CD4-positive, alpha-beta T cell (primary cell): ENCODE results near the gene MRPS15. TPM values are rescaled to one million over a fixed set of nuclear protein-coding genes. Genes with fewer than 3 reads are reported as not detected.
"Not testable (repeated sequence)": the region's sequence is repeated elsewhere in the genome, so short reads cannot be mapped to it uniquely, and the experiment has no call there.

ENCODE experiments used
- ATAC-seq: fragments of 200-7000 bp; cut with Tn5 transposase; one replicate; pipeline ENCODE4 v1.10.0; 2022; ENCODE audit warnings: mild to moderate bottlenecking; ENCODE audit not compliant: poor library complexity
- CTCF ChIA-PET: fragments of 350-600 bp; sonication (Branson Sonifier 250); formaldehyde crosslinking; loops from one replicate; lab custom pipeline; 2021; ENCODE audit warnings: antibody characterized with exemption, inconsistent platforms; lab: Charles Lee
- POLR2A ChIA-PET: fragments of 350-600 bp; sonication (Branson Sonifier 250); formaldehyde crosslinking; loops from one replicate; lab custom pipeline; 2021; ENCODE audit warnings: antibody characterized with exemption, inconsistent platforms; lab: Charles Lee
- DNase-seq, 14 experiments: peaks; one replicate each; pipeline ENCODE4 v3.0.0-alpha.2; 2013 to 2020; ENCODE audit warnings: mixed read lengths in 2 of 14
- H3K27ac ChIP-seq, 2 donors: one replicate each; pipeline versions ENCODE4 v1.5.1 to v1.7.0; 2013; ENCODE audit warnings: low read length in 2 of 2, low read depth in 1 of 2, mild to moderate bottlenecking in 1 of 2
- H3K27me3 ChIP-seq, 2 experiments: 1 replicate in 1 of 2; 2 replicates in 1 of 2; pipeline versions ENCODE4 v1.6.1 to v1.7.0; 2013; ENCODE audit warnings: low read length in 2 of 2, control low read depth in 1 of 2, mild to moderate bottlenecking in 1 of 2, moderate library complexity in 1 of 2; ENCODE audit not compliant: insufficient read depth in 2 of 2, control insufficient read depth in 1 of 2
- H3K36me3 ChIP-seq: one replicate; pipeline ENCODE4 v1.6.1; 2013; ENCODE audit warnings: low read length, control low read depth; ENCODE audit not compliant: insufficient read depth
- H3K4me1 ChIP-seq: one replicate; pipeline ENCODE4 v1.6.1; 2013; ENCODE audit warnings: low read length, control low read depth; ENCODE audit not compliant: insufficient read depth
- H3K4me3 ChIP-seq: one replicate; pipeline ENCODE4 v1.5.1; 2013; ENCODE audit warnings: mild to moderate bottlenecking, low read length, moderate library complexity
- H3K9me3 ChIP-seq, 2 experiments: 1 replicate in 1 of 2; 2 replicates in 1 of 2; pipeline versions ENCODE4 v1.6.1 to v1.7.0; 2013; ENCODE audit warnings: low read length in 2 of 2, mild to moderate bottlenecking in 2 of 2, control low read depth in 1 of 2, moderate library complexity in 1 of 2; ENCODE audit not compliant: control insufficient read depth in 1 of 2, insufficient read depth in 1 of 2
- H3K27ac Mint-ChIP-seq: one replicate; pipeline ENCODE4 v1.8.0; 2020; ENCODE audit warnings: mixed read lengths
- H3K27me3 Mint-ChIP-seq: one replicate; pipeline ENCODE4 v1.8.0; 2021; ENCODE audit warnings: mixed read lengths
- H3K36me3 Mint-ChIP-seq: one replicate; pipeline ENCODE4 v1.8.0; 2021; ENCODE audit warnings: low read depth, mixed read lengths
- H3K4me1 Mint-ChIP-seq: one replicate; pipeline ENCODE4 v1.8.0; 2021; ENCODE audit warnings: low read depth, mixed read lengths
- H3K4me3 Mint-ChIP-seq: one replicate; pipeline ENCODE4 v1.8.0; 2020; ENCODE audit warnings: mild to moderate bottlenecking, mixed read lengths
- H3K9me3 Mint-ChIP-seq: one replicate; pipeline ENCODE4 v1.8.0; 2020; ENCODE audit warnings: mixed read lengths
- CTCF ChIP-seq: fragments of 200-600 bp; IDR thresholded peaks from one replicate; pipeline ENCODE4 v1.8.0; 2022; ENCODE audit warnings: antibody characterized with exemption, mild to moderate bottlenecking
- intact Hi-C, 2 experiments: fragments of 100-400 bp; cut with DNase I in 1 of 2; cut with micrococcal nuclease in 1 of 2; formaldehyde crosslinking; loops; one replicate each; pipeline versions ENCODE4 v1.15.1 to v1.9.0; 2023 to 2025; cut with DNase I, micrococcal nuclease
- total RNA-seq, 174 experiments: library from RNA in 2 of 174; stranded (reverse) in 2 of 174; gene quantifications; one replicate each; pipeline ENCODE4 v1.2.3 and lab custom pipeline; 2021 to 2026

Gene MRPS15
- total RNA-seq, 2 experiments from 2014 or later, result 35.4 to 36.4 TPM

- H3K9me3 ChIP-seq, result no peaks in the 10 kb centered on the region
- no peaks in the 10 kb centered on the region for H3K27me3 Mint-ChIP-seq
- CTCF ChIA-PET, result no interaction called here
- no peaks in the 10 kb centered on the region for H3K36me3 ChIP-seq
- no peak overlapping the region for H3K27ac ChIP-seq
- POLR2A ChIA-PET, result interaction anchor here (0.6 kb wide), 1 partner anchor 1068 kb away, joined by 3 read pairs; no protein-coding TSS in a partner anchor
- H3K27me3 ChIP-seq, result no peaks in the 10 kb centered on the region
- TF ChIP-seq CTCF, result no peak
- peaks cover 9% of the 10 kb centered on the region for H3K4me1 Mint-ChIP-seq
- DNase-seq, result no peak
- H3K4me3 Mint-ChIP-seq, result no peak overlapping the region
- H3K36me3 Mint-ChIP-seq, result no peaks in the 10 kb centered on the region
- no peaks in the 10 kb centered on the region for H3K9me3 Mint-ChIP-seq
- H3K27ac Mint-ChIP-seq, result no peak overlapping the region
- intact Hi-C loops, result no loop called here
- no peak overlapping the region for H3K4me3 ChIP-seq
- no peak for ATAC-seq
- H3K4me1 ChIP-seq, result peaks cover 10% of the 10 kb centered on the region
Measured at GRCh38 chr1:36480161-36480560, 16.0 kb upstream of the MRPS15 start.

DNA sequence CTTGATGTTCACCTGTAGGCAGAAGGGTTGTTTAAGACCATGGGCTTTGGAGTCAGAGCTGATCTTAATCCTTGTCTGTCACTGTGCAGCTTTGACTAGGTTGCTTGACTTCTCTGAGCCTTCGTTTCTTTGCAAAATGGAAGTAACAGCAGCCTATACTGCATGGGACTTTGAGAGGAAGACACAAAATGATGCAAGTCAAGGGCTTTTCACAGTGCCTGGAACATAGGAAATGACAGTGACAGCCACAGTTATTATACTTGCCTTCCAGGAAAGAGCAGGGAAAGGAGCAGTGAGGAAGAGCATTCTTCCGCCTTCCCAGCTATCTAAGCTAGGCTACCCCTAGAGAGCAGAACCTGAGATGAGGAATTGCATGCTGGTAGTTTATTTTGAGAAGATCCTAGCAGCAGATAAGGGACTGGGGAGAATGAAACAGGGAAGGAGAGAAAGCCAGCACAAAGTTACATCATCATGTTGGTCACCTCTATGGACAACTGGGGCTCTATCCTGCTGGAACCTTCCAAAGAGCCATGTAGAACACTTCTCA is 15.4 kb upstream of the MRPS15 start:
- POLR2A ChIA-PET, result interaction anchor here (0.6 to 1.0 kb wide), 2 partner anchors 15 to 1067 kb away, joined by 3 to 4 read pairs; partner anchors contain the start of gene MRPS15
- no peak overlapping the region for H3K27ac ChIP-seq
- H3K4me3 ChIP-seq, result no peak overlapping the region
- no peaks in the 10 kb centered on the region for H3K36me3 ChIP-seq
- no peaks in the 10 kb centered on the region for H3K9me3 ChIP-seq
- DNase-seq, result no peak
- CTCF ChIA-PET, result no interaction called here
- ATAC-seq, result no peak
- Mint-ChIP-seq H3K27me3 (no peaks in the 10 kb centered on the region), H3K4me1 (peaks cover 9% of the 10 kb centered on the region), H3K36me3 (no peaks in the 10 kb centered on the region), H3K9me3 (no peaks in the 10 kb centered on the region), H3K27ac (no peak overlapping the region), H3K4me3 (no peak overlapping the region)
- intact Hi-C loops, result no loop called here
- H3K4me1 ChIP-seq, result peaks cover 10% of the 10 kb centered on the region
- no peak for TF ChIP-seq CTCF
- H3K27me3 ChIP-seq, result no peaks in the 10 kb centered on the region

GRCh38 chr1:36477615-36478014 is 13.4 kb upstream of the MRPS15 start:
- DNase-seq, H3K9me3 Mint-ChIP-seq, H3K4me3 ChIP-seq, H3K36me3 Mint-ChIP-seq, POLR2A ChIA-PET, H3K27me3 ChIP-seq, H3K9me3 ChIP-seq, H3K27ac Mint-ChIP-seq, H3K4me3 Mint-ChIP-seq, H3K27me3 Mint-ChIP-seq, ATAC-seq, H3K4me1 ChIP-seq, CTCF ChIA-PET, H3K36me3 ChIP-seq, H3K27ac ChIP-seq, intact Hi-C loops, H3K4me1 Mint-ChIP-seq: not testable (repeated sequence)

- CTCF ChIA-PET, result no interaction called here
- H3K4me3 ChIP-seq, result no peak overlapping the region
- no peak overlapping the region for H3K27ac Mint-ChIP-seq
- H3K9me3 Mint-ChIP-seq, result no peaks in the 10 kb centered on the region
- intact Hi-C loops, result no loop called here
- no peak overlapping the region for H3K4me3 Mint-ChIP-seq
- DNase-seq (no peak), ATAC-seq (no peak)
- no peak for TF ChIP-seq CTCF
- H3K27me3 Mint-ChIP-seq, result no peaks in the 10 kb centered on the region
- no peaks in the 10 kb centered on the region for H3K36me3 Mint-ChIP-seq
- H3K4me1 Mint-ChIP-seq, result peaks cover 3% of the 10 kb centered on the region
- H3K27ac ChIP-seq, result no peak overlapping the region
- no peaks in the 10 kb centered on the region for H3K27me3 ChIP-seq
- POLR2A ChIA-PET, result no interaction called here
- H3K9me3 ChIP-seq, result no peaks in the 10 kb centered on the region
- no peaks in the 10 kb centered on the region for H3K36me3 ChIP-seq
- H3K4me1 ChIP-seq, result no peaks in the 10 kb centered on the region
Measured at GRCh38 chr1:36476945-36477344, 12.8 kb upstream of the MRPS15 start.
